CD4-positive, alpha-beta memory T cell (primary cell): Measurements from ENCODE around the gene CIT. TPM values are rescaled to one million over a fixed set of nuclear protein-coding genes. Genes with fewer than 3 reads are reported as not detected.

Experiments used
- CTCF ChIA-PET: fragments of 350-600 bp; sonication (Branson Sonifier 250); formaldehyde crosslinking; loops from one replicate; lab custom pipeline; 2021; ENCODE audit warnings: inconsistent platforms; ENCODE audit not compliant: partially characterized antibody; lab: Charles Lee
- POLR2A ChIA-PET: fragments of 350-600 bp; sonication (Branson Sonifier 250); formaldehyde crosslinking; loops from one replicate; lab custom pipeline; 2021; ENCODE audit not compliant: partially characterized antibody; lab: Charles Lee
- DNase-seq, 5 donors: peaks; one replicate each; pipeline versions ENCODE4 v3.0.0 to v3.0.0-alpha.2; 2020 to 2022; ENCODE audit warnings: mixed read lengths in 1 of 5
- H3K27ac ChIP-seq: one replicate; pipeline ENCODE4 v1.7.0; 2013; ENCODE audit warnings: low read depth, low read length
- H3K27me3 ChIP-seq: 2 replicates; pipeline ENCODE4 v1.7.0; 2013; ENCODE audit warnings: mild to moderate bottlenecking, low read length, moderate library complexity; ENCODE audit not compliant: insufficient read depth
- H3K36me3 ChIP-seq: 2 replicates; pipeline ENCODE4 v1.7.0; 2013; ENCODE audit warnings: mild to moderate bottlenecking, low read length, moderate library complexity; ENCODE audit not compliant: insufficient read depth
- H3K4me1 ChIP-seq: 2 replicates; pipeline ENCODE4 v1.7.0; 2013; ENCODE audit warnings: mild to moderate bottlenecking, low read length, moderate library complexity; ENCODE audit not compliant: insufficient read depth
- H3K4me3 ChIP-seq, 2 donors: one replicate each; pipeline ENCODE4 v1.7.0; 2013; ENCODE audit warnings: low read length in 2 of 2, mild to moderate bottlenecking in 1 of 2
- H3K9me3 ChIP-seq, 2 donors: one replicate each; pipeline ENCODE4 v1.7.0; 2013; ENCODE audit warnings: low read length in 2 of 2, control low read depth in 1 of 2; ENCODE audit not compliant: control insufficient read depth in 1 of 2
- H3K27ac Mint-ChIP-seq, 7 donors: one replicate each; pipeline ENCODE4 v1.8.0; 2020 to 2021; ENCODE audit warnings: mixed read lengths in 7 of 7, mild to moderate bottlenecking in 6 of 7, inconsistent platforms in 3 of 7, moderate library complexity in 3 of 7
- H3K27me3 Mint-ChIP-seq, 2 donors: one replicate each; pipeline ENCODE4 v1.8.0; 2020 to 2021; ENCODE audit warnings: mixed read lengths in 2 of 2
- H3K36me3 Mint-ChIP-seq, 2 donors: one replicate each; pipeline ENCODE4 v1.8.0; 2020 to 2021; ENCODE audit warnings: mixed read lengths in 2 of 2, inconsistent platforms in 1 of 2, mild to moderate bottlenecking in 1 of 2
- H3K4me1 Mint-ChIP-seq, 4 donors: one replicate each; pipeline ENCODE4 v1.8.0; 2020 to 2021; ENCODE audit warnings: mixed read lengths in 4 of 4, mild to moderate bottlenecking in 1 of 4
- H3K4me3 Mint-ChIP-seq, 8 donors: one replicate each; pipeline ENCODE4 v1.8.0; 2020 to 2021; ENCODE audit warnings: mixed read lengths in 8 of 8, mild to moderate bottlenecking in 7 of 8, moderate library complexity in 6 of 8, inconsistent platforms in 3 of 8
- H3K9me3 Mint-ChIP-seq, 8 donors: one replicate each; pipeline ENCODE4 v1.8.0; 2020 to 2021; ENCODE audit warnings: mixed read lengths in 8 of 8, mild to moderate bottlenecking in 5 of 8, inconsistent platforms in 3 of 8, moderate library complexity in 1 of 8
- intact Hi-C: fragments of 100-400 bp; cut with micrococcal nuclease; formaldehyde crosslinking; loops from one replicate; pipeline ENCODE4 v1.15.1; 2023
- polyA plus RNA-seq, 2 donors: library from polyadenylated mRNA; unstranded; fragments of 300-500 nt; fragmentation: Illumina TruSeq; gene quantifications; one replicate each; pipeline ENCODE4 v1.2.3, GENCODE V29; 2021
- total RNA-seq, 2 experiments: library from RNA; stranded (reverse); gene quantifications; one replicate each; pipeline ENCODE4 v1.2.3, GENCODE V29; 2021

Gene CIT
- total and polyA plus RNA-seq, 4 experiments from 2014 or later = 1.0 to 3.5 (median 1.6) TPM; not detected in 1

DNA sequence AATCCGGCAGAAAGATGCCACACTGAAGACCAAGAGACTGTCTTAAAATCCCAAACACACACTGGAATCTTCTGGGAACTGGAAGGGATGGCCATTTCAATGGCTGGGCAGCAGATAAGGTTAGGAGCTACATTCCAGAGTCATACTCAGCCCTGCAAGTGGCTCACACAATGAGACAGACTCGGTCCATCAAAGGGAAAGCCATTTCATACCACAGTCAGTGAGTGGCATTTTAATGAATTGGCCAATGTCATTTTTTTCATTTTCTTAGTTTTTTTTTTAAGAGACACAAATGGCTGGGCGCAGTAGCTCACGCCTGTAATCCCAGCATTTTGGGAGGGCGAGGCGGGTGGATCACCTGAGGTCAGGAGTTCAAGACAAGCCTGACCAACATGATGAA is 17.9 kb downstream of the CIT start:
- intact Hi-C loops = no loop called here
- Histone ChIP-seq H3K36me3 (no peaks in the 10 kb centered on the region), H3K4me3 (no peak overlapping the region), H3K27me3 (no peaks in the 10 kb centered on the region), H3K4me1 (peaks cover 13% of the 10 kb centered on the region), H3K9me3 (no peaks in the 10 kb centered on the region), H3K27ac (no peak overlapping the region)
- Mint-ChIP-seq H3K4me1 (peaks cover 6 to 16% (median 13%) of the 10 kb centered on the region in 4 donors), H3K9me3 (peaks cover 0 to 2% (median 0%) of the 10 kb centered on the region in 8 donors), H3K4me3 (no peak overlapping the region), H3K36me3 (no peaks in the 10 kb centered on the region), H3K27ac (no peak overlapping the region), H3K27me3 (no peaks in the 10 kb centered on the region)
- DNase-seq = no peak
- CTCF ChIA-PET = no interaction called here
- POLR2A ChIA-PET = no interaction called here

DNA sequence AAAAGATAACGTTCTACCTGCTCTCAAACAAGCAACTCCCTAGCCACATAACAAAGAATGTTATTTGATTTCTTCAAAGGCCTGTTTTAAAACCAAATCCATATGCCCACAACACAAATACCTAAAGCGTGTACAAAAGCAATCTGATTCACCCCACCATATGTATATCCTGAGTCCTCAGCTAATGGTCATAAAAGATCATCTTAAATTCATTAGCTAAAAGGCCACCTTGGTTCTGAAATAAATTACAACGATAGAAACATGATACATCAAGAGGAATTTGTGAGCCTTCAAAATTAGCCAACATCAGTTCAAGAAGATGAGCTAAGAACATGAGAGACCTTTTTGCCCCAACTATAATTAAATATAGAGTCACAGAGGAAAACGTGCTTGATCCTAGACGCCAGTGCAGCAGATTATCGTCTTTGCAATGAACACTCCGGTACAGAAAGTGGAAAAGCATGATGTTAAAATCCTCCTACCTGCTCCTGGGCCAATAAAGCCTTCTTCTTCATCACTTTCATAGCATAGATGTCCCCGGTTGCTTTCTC is 20.0 kb downstream of the CIT start:
- H3K9me3 Mint-ChIP-seq = peaks cover 0 to 2% (median 0%) of the 10 kb centered on the region in 8 donors
- intact Hi-C loops = no loop called here
- peak in 1 of 5 donors; percentile 1 for DNase-seq
- H3K27me3 Mint-ChIP-seq = no peaks in the 10 kb centered on the region
- Histone ChIP-seq H3K4me1 (peaks cover 13% of the 10 kb centered on the region), H3K36me3 (no peaks in the 10 kb centered on the region), H3K9me3 (no peaks in the 10 kb centered on the region), H3K4me3 (no peak overlapping the region), H3K27ac (no peak overlapping the region), H3K27me3 (no peaks in the 10 kb centered on the region)
- CTCF ChIA-PET = interaction anchor here (0.9 to 1.1 kb wide), 2 partner anchors 8 to 13 kb away, joined by 3 to 4 read pairs; no protein-coding TSS in a partner anchor
- H3K27ac Mint-ChIP-seq = peak overlapping the region in 1 of 7 donors; percentile 12
- no peak overlapping the region for H3K4me3 Mint-ChIP-seq
- peaks cover 6 to 16% (median 13%) of the 10 kb centered on the region in 4 donors for H3K4me1 Mint-ChIP-seq
- POLR2A ChIA-PET = no interaction called here
- H3K36me3 Mint-ChIP-seq = no peaks in the 10 kb centered on the region

DNA sequence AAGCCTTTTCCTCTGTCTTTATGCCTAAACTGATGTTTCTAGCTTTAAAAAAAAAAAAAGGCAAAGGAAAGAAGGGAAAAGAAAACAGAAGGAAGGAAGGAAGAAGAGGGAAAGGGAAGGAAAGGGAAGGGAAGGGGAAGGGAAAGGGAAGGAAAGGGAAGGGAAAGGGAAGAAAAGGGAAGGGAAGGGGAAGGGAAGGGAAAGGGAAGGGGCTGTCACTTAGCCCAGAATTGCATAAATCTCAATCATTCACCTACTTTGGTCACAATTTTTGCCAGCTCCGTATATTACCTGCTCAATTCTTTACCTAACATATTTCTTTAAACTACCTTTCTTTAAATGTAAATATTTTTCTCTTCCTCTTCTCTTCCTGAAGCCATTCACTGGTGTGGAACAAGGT is 26.8 kb downstream of the CIT start:
- no peaks in the 10 kb centered on the region for H3K27me3 ChIP-seq
- H3K36me3 Mint-ChIP-seq = no peaks in the 10 kb centered on the region
- no peak overlapping the region for H3K27ac ChIP-seq
- H3K9me3 Mint-ChIP-seq = no peaks in the 10 kb centered on the region
- peaks cover 0 to under 1% (median 0%) of the 10 kb centered on the region in 4 donors for H3K4me1 Mint-ChIP-seq
- ChIA-PET POLR2A (no interaction called here), CTCF (no interaction called here)
- H3K36me3 ChIP-seq = no peaks in the 10 kb centered on the region
- no peaks in the 10 kb centered on the region for H3K4me1 ChIP-seq
- H3K9me3 ChIP-seq = no peaks in the 10 kb centered on the region
- H3K27ac Mint-ChIP-seq = peak overlapping the region in 1 of 7 donors; percentile 34
- intact Hi-C loops = no loop called here
- no peak overlapping the region for H3K4me3 ChIP-seq
- no peaks in the 10 kb centered on the region for H3K27me3 Mint-ChIP-seq
- DNase-seq = no peak
- no peak overlapping the region for H3K4me3 Mint-ChIP-seq

DNA sequence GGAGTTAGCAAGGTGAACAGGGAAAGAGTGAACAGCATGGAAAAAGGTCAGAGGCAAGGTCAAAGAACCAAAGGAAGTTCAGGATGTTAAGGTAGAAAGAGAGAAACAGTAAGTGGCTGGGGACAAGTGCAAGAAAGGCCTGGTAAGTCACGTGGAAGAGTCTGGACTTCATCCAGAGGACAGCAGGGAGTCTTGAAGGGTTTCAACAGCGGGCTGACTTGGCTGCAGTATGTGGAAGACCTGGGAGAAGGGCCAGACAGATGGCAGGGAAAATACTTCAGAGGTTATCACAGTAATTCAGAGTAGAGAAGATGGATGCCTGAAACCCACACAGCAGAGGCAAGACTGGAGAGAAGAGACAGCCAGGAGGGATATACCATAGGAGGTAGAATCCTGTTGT is 34.0 kb downstream of the CIT start:
- intact Hi-C loops = no loop called here

DNA sequence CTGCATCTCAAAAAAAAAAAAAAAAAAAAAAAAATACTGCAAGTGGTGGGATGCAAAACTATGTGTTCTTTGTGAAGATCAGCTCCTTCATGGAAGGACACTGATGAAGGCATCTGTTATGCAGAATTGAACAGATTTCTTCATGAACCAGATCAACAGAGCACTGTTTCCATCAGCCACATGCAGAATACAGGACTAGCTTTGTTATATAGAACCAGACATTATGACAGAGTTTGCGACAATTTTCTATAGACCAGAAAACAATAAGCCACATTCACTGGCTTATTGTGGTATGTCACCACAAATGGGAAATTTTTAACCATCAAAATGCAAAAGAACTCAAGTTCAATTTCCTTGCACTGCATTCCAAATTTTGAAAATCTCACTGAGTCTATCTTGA is 34.7 kb downstream of the CIT start:
- CTCF ChIA-PET = no interaction called here
- no peak overlapping the region for H3K4me3 Mint-ChIP-seq

More for the DNA sequence above, 34.0 kb downstream of the CIT start:
- no peaks in the 10 kb centered on the region for H3K36me3 ChIP-seq
- no peak overlapping the region for H3K4me3 Mint-ChIP-seq
- H3K27ac ChIP-seq = no peak overlapping the region
- H3K4me3 ChIP-seq = no peak overlapping the region
- POLR2A ChIA-PET = no interaction called here
- H3K27me3 Mint-ChIP-seq = no peaks in the 10 kb centered on the region
- no peaks in the 10 kb centered on the region for H3K4me1 Mint-ChIP-seq
- no peaks in the 10 kb centered on the region for H3K27me3 ChIP-seq
- peaks cover 0 to 7% of the 10 kb centered on the region in 2 donors for H3K36me3 Mint-ChIP-seq
- H3K27ac Mint-ChIP-seq = peak overlapping the region in 1 of 7 donors; percentile 36
- DNase-seq = no peak
- peaks cover 0 to 10% (median 6%) of the 10 kb centered on the region in 8 donors for H3K9me3 Mint-ChIP-seq
- CTCF ChIA-PET = interaction anchor here (1.0 kb wide), 1 partner anchor 59 kb away, joined by 3 read pairs; no protein-coding TSS in a partner anchor
- H3K9me3 ChIP-seq = no peaks in the 10 kb centered on the region
- H3K4me1 ChIP-seq = no peaks in the 10 kb centered on the region

DNA sequence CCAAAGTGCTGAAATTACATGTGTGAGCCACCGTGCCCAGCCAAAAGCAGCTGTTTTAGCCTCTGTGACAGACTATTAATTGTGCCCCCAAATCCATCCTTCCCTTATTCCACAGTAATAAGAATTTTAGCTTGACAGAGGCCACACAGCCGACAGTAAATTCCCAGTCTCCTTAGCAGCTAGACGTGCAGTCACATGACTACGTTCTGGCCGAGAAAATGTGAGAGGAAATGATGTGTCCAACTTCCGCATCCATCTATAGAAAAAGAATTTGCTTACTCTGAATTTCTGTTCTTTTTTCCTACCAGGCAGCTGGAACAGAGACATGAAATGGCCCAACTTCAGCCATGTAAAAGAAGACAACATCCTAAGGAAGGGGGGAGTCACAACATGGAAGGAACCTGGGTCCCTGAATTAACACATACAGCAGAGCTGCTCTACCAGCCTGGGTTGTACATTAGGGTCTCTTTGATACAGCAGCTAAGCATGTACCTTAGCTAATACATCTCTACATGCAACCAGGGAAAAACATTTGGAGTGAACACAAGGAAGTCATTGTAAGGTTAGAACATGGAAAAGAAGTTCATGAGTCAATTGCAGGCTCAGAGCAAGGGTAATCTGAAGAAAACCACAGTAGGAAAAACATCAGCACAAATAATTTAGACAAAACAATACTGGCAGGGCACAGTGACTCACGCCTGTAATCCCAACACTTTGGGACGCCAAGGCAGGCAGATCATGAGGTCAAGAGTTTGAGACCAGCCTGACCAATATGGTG is 35.5 kb downstream of the CIT start:
- Histone ChIP-seq H3K9me3 (no peaks in the 10 kb centered on the region), H3K36me3 (no peaks in the 10 kb centered on the region), H3K27ac (no peak overlapping the region), H3K4me3 (no peak overlapping the region), H3K27me3 (no peaks in the 10 kb centered on the region), H3K4me1 (no peaks in the 10 kb centered on the region)
- ChIA-PET POLR2A (no interaction called here), CTCF (interaction anchor here (0.6 kb wide), 1 partner anchor 180 kb away, joined by 3 read pairs; no protein-coding TSS in a partner anchor)
- intact Hi-C loops = no loop called here
- DNase-seq = no peak
- no peak overlapping the region for H3K27ac Mint-ChIP-seq
- peaks cover 0 to 10% (median 6%) of the 10 kb centered on the region in 8 donors for H3K9me3 Mint-ChIP-seq
- no peak overlapping the region for H3K4me3 Mint-ChIP-seq
- H3K36me3 Mint-ChIP-seq = peaks cover 0 to 7% of the 10 kb centered on the region in 2 donors
- no peaks in the 10 kb centered on the region for H3K4me1 Mint-ChIP-seq
- H3K27me3 Mint-ChIP-seq = no peaks in the 10 kb centered on the region

More for the DNA sequence above, 34.7 kb downstream of the CIT start:
- Histone ChIP-seq H3K27me3 (no peaks in the 10 kb centered on the region), H3K36me3 (no peaks in the 10 kb centered on the region), H3K4me3 (no peak overlapping the region), H3K27ac (no peak overlapping the region), H3K9me3 (no peaks in the 10 kb centered on the region), H3K4me1 (no peaks in the 10 kb centered on the region)
- no peaks in the 10 kb centered on the region for H3K27me3 Mint-ChIP-seq
- no peak for DNase-seq
- intact Hi-C loops = no loop called here
- no peak overlapping the region for H3K27ac Mint-ChIP-seq
- H3K4me1 Mint-ChIP-seq = no peaks in the 10 kb centered on the region
- peaks cover 0 to 7% of the 10 kb centered on the region in 2 donors for H3K36me3 Mint-ChIP-seq
- H3K9me3 Mint-ChIP-seq = peaks cover 0 to 10% (median 6%) of the 10 kb centered on the region in 8 donors
- POLR2A ChIA-PET = no interaction called here

DNA sequence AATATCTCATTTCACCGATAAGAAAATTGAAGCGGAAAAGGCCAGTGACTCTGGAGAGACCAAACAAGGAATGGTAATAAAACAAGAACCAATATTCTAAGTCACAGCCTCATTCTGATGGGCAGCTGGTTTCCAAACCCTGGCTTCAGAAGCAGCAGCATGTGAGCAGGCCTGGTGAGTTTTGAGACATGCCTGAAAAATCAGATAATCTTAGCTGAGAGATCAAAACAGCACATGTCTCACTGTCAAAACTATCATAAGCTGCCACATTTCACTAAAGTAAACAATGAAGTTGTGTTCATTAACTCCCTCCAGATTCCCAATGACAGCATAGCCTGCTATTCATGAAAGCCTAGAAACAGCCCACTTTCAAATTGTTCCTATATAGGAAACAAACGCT is 36.5 kb downstream of the CIT start:
- no peak overlapping the region for H3K4me3 ChIP-seq
- intact Hi-C loops = no loop called here
- DNase-seq = no peak
- H3K27me3 ChIP-seq = no peaks in the 10 kb centered on the region
- ChIA-PET POLR2A (no interaction called here), CTCF (no interaction called here)
- Mint-ChIP-seq H3K36me3 (peaks cover 0 to 7% of the 10 kb centered on the region in 2 donors), H3K27ac (no peak overlapping the region), H3K4me1 (no peaks in the 10 kb centered on the region), H3K9me3 (peaks cover 0 to 10% (median 6%) of the 10 kb centered on the region in 8 donors), H3K27me3 (no peaks in the 10 kb centered on the region), H3K4me3 (no peak overlapping the region)
- H3K9me3 ChIP-seq = no peaks in the 10 kb centered on the region
- no peaks in the 10 kb centered on the region for H3K4me1 ChIP-seq
- H3K27ac ChIP-seq = no peak overlapping the region
- H3K36me3 ChIP-seq = no peaks in the 10 kb centered on the region
